SK-MEL-5 (cell line): ENCODE measurements around the gene BDKRB2. TPM values are rescaled to one million over a fixed set of nuclear protein-coding genes. Genes with fewer than 3 reads are reported as not detected.

Source experiments
- small RNA-seq, 2 experiments: library from RNA; depleted of rRNA; stranded (forward); fragments of <200 nt; gene quantifications; one replicate each; pipeline ENCODE3, GENCODE V24; 2014
- total RNA-seq: library from RNA; depleted of rRNA; stranded (reverse); fragments of >200 nt; shearing (Covaris generic); gene quantifications from 2 replicates; pipeline ENCODE4 v1.2.3, GENCODE V29; 2014; rRNA removed

The BDKRB2 gene
- total RNA-seq, 1 experiment from 2014 or later, result not detected

Small RNAs within 50 kb of the gene (small RNA-seq; reads per million reads assigned to genes)
- 0 reads per million in 2 experiments for gene CKS1BP1

Other genes starting within 250 kb of the BDKRB2 start
- gene C14orf132, start 165.5 kb upstream of the BDKRB2 start, total RNA-seq, result 0.77 and 0.87 TPM in 2 replicates
- 0.53 TPM in 1 of 2 replicates, not detected in the other for gene BDKRB1, start 51.4 kb downstream of the BDKRB2 start, total RNA-seq
- gene ATG2B, start 158.5 kb downstream of the BDKRB2 start, total RNA-seq, result 13.4 and 14.1 TPM in 2 replicates
- 30.6 and 31.8 TPM in 2 replicates for gene GSKIP, start 158.7 kb downstream of the BDKRB2 start, total RNA-seq
- 2.9 and 4.9 TPM in 2 replicates for gene AK7, start 187.3 kb downstream of the BDKRB2 start, total RNA-seq